ENCODE results near the gene NKIRAS1.
A peak's percentile ranks its signal among the peaks of the same experiment; 100 is the strongest.
"Not testable (repeated sequence)": the region's sequence is repeated elsewhere in the genome, so short reads cannot be mapped to it uniquely, and the experiment has no call there.

NKIRAS1 gene

GRCh38 chr3:23940775-23941174, 24.0 kb upstream of the NKIRAS1 start:
- no peak for DNase-seq (ENCODE audit: low read depth in 2 of 2)

DNA sequence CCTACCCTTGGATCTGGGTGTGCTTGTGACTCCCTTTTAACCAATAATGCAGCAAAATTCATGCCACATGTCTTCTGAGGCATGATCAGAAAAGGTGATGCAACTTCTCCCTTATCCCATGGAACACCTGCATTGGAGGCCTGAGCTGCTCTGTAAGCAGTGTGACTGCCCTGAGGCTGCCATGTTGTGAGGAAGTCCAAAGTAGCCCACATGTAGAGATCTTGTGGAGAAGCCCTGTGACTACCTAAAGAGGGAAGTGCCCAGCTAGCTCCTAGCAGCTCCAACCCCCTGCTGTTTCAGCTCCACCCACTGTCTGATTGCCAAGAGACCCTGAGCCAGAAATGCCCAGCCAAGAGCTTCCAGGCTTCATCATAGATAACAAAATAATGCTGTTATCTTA, 21.9 kb upstream of the NKIRAS1 start:
- DNase-seq (ENCODE audit: low read depth in 2 of 2), result no peak

- no peak for DNase-seq (ENCODE audit: low read depth in 2 of 2)
These were observed 20.5 kb upstream of the NKIRAS1 start for GRCh38 chr3:23937296-23937695.

DNA sequence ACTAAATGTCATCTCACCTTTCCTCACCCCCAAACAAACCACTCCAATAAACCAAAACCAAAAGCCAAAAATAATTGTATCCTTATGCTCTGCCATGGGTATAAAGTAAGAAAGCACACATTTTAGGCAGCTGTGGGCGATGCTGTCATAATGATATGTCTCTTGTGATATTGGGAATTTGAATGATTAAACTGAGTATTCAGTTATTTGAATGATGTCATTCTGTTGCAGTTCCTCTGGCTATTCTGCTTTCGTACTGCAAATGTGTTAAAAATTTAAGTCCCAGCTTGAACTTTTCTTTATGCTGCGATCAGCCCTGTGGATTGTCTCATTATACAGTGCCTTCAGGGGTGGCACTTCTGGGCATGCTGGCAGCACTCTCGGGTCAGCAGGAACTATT, 17.5 kb upstream of the NKIRAS1 start:
- no peak for DNase-seq (ENCODE audit: low read depth in 2 of 2)

DNA sequence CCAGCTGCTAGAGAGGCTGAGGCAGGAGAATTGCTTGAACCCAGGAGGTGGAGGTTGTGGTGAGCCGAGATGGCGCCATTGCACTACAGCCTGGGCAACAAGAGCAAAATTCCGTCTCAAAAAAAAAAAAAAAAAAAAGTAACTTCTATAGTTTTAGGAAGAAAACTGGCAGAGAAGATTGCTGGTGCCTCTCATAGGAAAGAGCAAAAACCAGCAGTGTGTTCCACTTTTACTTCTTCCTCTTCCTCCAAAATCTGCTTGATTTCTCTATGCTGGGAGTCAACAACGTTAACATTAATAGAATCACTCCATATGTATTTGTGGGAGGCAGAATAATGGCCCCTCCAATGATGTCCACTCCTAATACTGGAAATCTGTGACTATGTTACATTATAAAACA, 15.8 kb upstream of the NKIRAS1 start:
- DNase-seq (ENCODE audit: low read depth in 2 of 2), result no peak

- no peak for DNase-seq (ENCODE audit: low read depth in 2 of 2)
These were observed 14.8 kb upstream of the NKIRAS1 start for GRCh38 chr3:23931597-23931996.

DNA sequence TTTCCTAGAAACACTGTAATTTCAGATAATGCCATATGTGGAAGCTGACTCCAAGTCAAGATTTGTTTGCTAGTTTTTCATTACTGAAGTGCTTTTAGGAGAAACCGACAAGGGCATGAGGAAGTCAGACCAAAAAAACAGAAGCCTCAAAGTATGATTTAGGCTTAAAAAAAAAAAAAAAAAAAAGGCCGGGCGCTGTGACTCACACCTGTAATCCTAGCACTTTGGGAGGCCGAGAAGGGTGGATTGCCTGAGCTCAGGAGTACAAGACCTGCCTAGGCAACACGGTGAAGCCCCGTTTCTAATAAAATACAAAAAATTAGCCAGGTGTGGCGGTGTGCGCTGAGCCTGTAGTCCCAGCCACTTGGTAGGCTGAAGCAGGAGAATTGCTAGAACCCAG, 11.7 kb upstream of the NKIRAS1 start:
- no peak for DNase-seq (ENCODE audit: low read depth in 2 of 2)

GRCh38 chr3:23926736-23927135, 9.9 kb upstream of the NKIRAS1 start:
- no peak for DNase-seq (ENCODE audit: low read depth in 2 of 2)

GRCh38 chr3:23926246-23926645, 9.5 kb upstream of the NKIRAS1 start:
- DNase-seq (ENCODE audit: low read depth in 2 of 2), result no peak

- peak in 1 of 2 experiments; percentile 48 for DNase-seq (ENCODE audit: low read depth in 2 of 2)
These were observed 7.0 kb upstream of the NKIRAS1 start for GRCh38 chr3:23923786-23924185.

DNA sequence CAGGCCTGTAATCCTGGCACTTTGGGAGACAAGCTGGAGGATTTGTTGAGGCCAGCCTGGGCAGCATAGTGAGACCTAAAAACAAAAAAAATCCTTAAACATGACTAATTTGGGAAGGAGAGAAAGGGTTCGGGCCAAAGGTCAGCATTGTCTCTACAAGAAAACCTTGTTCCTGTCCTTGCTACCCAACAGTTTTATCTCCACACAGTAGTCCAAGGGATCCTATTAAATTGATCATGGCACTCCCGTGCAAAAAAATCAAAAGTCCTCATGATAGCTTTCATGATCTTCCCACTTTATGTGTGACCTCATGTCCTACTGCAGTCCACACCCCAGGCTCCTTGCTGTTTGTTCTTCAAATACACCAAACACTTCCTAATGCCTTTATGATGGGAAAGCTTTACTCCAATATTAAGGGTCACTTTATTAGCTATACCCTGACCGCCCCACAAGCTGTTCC, 4.3 kb upstream of the NKIRAS1 start:
- no peak for DNase-seq (ENCODE audit: low read depth in 2 of 2)

DNA sequence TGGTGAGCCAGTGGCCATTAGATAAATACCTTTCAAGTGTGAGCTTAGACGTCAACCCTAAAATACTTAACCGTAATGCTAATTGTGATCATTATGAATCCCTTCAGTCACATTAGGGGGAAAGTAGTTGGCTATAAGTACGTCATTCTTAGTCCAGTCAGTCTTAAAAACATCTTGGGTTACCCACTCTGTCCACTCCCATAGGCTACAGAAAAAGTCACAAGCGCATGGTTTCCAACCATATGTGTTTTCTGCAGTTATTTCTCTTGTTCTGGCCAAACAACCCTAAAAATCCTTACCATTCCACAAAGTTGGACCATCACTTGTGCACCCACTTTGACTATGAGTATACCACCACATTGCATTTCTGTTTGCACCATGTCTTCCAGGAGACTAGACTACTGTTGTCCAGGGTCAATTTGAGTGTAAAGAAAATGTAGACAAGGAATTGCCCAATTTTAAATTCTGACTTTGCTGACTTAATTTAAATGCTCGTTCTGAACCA, 3.4 kb upstream of the NKIRAS1 start:
- DNase-seq (ENCODE audit: low read depth in 2 of 2), result no peak

DNA sequence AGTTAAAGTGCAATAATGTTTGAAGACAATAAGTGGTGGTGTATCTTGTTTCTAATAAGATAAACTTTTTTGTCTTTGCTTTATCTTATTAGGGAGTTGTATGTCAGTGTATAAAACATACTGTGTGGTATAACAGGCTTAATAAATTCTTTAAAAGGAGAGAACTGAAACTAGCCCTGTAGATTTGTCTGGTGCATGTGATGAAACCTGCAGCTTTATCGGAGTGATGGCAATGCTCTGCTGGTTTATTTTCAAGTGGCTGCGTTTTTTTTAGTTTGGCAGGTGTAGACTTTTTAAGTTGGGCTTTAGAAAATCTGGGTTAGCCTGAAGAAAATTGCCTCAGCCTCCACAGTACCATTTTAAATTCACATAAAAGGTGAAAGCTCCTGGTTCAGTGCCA, 2.8 kb upstream of the NKIRAS1 start:
- DNase-seq (ENCODE audit: low read depth in 2 of 2), result no peak

DNA sequence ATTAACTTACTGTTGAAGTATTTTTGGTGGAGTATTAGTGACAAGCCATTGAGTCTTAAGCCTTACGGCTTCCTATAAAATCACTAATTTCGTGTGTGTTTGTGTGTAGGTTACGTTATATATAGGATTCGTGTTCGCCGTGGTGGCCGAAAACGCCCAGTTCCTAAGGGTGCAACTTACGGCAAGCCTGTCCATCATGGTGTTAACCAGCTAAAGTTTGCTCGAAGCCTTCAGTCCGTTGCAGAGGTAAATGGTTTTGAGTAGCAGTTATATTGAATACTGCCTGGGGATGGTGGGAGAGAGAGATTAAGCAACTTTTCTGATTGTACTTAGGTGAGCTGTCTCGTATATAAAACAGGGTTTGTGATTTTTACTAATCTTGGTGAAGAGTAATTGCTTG, 1.5 kb upstream of the NKIRAS1 start:
- DNase-seq (ENCODE audit: low read depth in 2 of 2), result not testable (repeated sequence)

DNA sequence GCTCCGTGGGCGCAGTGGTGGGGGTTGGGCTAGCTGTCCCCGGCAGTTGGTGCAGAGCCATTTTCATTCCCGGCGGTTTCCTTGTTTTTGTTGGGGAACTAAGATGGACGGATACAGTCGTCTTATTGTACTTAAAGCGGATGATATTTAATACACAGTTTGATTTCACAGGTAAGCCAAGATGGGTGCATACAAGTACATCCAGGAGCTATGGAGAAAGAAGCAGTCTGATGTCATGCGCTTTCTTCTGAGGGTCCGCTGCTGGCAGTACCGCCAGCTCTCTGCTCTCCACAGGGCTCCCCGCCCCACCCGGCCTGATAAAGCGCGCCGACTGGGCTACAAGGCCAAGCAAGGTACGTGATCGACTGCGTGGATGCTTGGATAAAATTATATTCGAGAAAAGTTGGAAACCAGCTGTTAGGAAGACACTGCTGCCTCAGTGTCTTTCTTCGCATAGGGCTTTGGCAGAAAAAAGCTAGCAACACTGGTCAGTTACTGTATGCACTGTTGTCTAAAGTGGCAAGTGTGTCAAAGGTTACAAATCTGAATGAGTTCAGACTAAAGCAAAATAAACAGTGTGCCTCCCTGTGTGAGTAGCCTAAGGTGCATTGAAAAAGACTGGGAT, 1.0 kb upstream of the NKIRAS1 start:
- not testable (repeated sequence) for DNase-seq (ENCODE audit: low read depth in 2 of 2)

- no peak for DNase-seq (ENCODE audit: low read depth in 2 of 2)
These were observed 471 bp downstream of the NKIRAS1 start for GRCh38 chr3:23916152-23916885.

DNA sequence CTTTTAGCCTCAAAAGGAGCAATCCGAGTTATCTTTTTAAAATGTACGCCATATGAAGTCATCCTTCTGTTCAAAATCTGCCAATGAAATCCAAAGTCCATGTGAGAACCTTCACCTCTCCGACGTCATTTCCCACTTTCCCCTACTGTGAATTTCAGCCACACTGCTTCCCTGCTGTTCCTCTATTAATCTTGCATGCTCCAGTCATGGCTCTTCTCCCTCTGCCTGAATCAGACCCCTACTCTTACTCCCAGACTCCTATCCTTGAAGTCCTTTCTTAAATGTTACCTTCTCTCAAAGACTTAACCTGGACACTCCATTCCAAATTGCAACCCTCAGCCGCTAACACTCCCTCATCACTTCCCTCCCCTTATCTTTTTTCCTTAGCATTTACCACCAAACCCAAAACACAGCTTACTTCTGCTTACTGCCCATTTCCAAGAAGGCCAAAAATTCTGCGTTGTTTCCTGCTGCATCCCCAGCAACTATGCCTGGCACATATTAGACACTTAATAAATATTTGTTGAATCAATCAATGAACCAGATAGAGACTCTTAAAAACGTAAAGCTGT, 1.2 kb downstream of the NKIRAS1 start:
- no peak for DNase-seq (ENCODE audit: low read depth in 2 of 2)

DNA sequence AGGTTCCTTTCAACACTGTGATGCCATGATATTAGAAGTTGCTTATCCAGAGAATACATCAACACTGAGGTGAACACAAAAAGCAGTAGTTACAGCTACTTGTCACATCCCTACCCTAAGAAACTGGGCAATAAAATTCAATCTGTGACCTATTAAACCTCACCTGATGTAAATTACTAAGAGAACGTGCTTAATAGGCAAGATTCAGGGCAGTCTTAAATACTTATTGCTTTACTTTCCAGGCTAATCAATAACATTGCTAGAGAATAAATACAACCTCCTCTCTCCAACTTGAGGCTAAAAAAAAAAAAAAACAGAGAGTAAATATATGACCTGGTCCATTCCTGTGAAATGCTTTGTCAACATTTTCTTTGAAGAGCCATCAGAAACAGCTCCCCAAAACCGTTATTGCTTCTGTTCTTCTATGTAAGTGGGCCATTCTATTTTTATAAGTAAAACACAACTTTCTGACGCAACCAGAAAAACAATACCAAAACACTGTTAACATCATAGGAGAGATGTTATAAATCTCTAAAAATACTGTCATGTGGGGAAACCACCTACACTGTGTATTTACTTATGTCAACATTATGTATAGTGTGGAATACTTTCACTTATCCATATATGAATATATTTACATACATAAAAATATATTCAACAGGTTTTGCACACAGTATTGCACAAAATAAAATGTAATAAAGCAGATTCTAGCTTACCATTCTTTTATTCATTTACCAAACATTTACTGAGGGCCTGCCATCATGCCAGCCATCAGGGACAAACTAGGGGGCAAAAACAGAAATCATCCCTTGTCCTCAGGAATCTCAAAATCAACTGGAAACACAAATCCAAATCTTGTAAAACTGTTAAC, 2.7 kb downstream of the NKIRAS1 start:
- DNase-seq (ENCODE audit: low read depth in 2 of 2), result no peak

DNA sequence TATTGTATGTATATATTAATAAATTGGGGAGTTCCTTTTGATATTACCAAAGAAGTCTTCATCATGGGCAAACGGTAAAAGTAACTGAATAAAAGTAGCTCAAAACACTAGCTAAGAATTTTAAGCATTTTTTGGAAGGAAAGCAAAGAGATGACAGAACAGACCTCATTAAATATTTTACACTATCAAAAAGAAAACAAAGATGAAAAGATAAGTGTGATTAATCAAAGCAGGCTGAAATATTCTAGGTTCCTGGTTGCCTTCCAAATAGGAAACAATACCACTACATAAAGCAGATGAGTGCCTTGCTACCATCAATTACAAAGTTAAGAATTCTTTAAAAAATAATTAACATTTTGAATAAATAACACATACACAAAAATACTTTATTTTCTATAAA, 3.6 kb downstream of the NKIRAS1 start:
- no peak for DNase-seq (ENCODE audit: low read depth in 2 of 2)

DNA sequence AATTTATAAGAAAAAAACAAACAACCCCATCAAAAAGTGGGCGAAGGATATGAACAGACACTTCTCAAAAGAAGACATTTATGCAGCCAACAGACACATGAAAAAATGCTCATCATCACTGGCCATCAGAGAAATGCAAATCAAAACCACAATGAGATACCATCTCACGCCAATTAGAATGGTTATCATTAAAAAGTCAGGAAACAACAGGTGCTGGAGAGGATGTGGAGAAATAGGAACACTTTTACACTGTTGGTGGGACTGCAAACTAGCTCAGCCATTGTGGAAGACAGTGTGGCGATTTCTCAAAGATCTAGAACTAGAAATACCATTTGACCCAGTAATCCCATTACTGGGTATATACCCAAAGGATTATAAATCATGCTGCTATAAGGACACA, 4.5 kb downstream of the NKIRAS1 start:
- not testable (repeated sequence) for DNase-seq (ENCODE audit: low read depth in 2 of 2)

GRCh38 chr3:23911397-23911796, 5.4 kb downstream of the NKIRAS1 start:
- no peak for DNase-seq (ENCODE audit: low read depth in 2 of 2)

- no peak for DNase-seq (ENCODE audit: low read depth in 2 of 2)
These were observed 7.4 kb downstream of the NKIRAS1 start for GRCh38 chr3:23909341-23909740.

All from fibroblast of skin of left biceps (primary cell).